Stimulated activated CD4-positive, alpha-beta T cell treated with anti-CD3 and anti-CD28 coated beads, Interleukin-1b, Interleukin-23, amount 100 ng/mL, for 24 hours (primary cell): ENCODE measurements around the gene RPS15A.
A peak's percentile ranks its signal among the peaks of the same experiment; 100 is the strongest.
"Not testable (repeated sequence)": the region's sequence is repeated elsewhere in the genome, so short reads cannot be mapped to it uniquely, and the experiment has no call there.

Experiments used
- DNase-seq, 4 experiments: peaks; one replicate each; pipeline ENCODE4 v3.0.0-alpha.2; 2020; ENCODE audit warnings: low read depth in 4 of 4, low spot score in 1 of 4

Gene RPS15A

DNA sequence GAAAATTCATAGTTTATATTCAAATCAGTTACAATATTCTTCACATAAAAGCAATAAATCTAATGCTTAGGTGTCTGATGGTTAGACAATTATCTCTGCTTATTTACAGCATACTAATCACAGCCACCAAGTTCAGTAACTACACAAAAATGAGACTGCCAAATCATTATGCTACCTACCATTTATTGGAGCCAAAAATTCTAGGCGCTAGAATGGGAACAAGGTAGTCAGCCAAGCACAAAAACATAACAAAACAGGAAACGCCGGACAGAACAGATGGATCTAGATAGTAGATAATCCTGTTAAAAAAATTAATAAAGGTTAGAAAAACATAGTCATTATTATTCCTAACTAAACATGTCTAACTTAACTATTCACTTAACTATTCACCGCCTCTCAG is 7.6 kb upstream of the RPS15A start:
- DNase-seq: no peak

DNA sequence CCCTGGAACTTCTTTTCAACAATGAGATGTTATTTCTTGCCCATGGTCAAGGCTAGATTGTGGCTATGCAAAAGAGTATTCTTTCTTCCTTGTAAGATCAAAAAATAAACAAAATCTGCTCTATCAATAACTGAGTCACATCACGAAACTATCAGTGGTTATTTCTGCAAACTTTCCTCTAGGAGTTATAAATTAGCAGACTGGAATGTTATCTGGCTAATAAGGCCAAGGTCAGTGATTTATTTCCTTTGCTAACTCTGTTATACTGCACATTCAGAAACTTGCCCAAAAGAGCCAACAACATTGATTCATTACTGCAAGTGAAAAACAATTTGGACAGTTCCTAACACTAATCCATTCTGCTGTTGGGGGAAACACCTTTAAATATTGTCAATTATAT is 6.2 kb upstream of the RPS15A start:
- DNase-seq: no peak

DNA sequence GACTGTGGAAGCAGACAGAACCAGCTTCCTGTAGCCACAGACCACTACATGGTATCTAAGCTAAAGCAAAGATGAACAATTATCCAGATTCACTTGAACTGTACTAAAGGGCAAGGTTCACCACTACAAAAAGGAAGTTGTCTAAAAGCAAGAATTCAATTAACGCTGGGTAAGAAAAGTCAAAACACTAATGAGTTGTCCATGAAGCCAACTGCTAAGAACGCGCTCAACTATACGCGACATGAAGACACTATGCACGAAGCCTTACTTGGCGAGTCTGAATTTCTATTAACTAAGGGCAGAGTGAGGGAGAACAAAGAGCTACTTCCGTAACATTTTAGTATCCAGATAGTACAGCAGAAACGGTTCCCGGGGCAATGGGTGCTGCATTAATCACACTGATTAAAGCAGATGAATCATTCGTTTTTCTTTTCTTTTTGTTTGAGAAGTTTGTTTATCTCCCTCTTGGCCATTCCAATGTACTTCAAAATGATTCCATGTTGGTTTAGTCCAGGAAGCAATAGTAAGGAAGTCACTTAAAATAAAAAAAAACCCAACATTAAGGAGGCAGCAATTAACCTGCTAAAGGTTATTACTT is 2.8 kb upstream of the RPS15A start:
- no peak for DNase-seq

DNA sequence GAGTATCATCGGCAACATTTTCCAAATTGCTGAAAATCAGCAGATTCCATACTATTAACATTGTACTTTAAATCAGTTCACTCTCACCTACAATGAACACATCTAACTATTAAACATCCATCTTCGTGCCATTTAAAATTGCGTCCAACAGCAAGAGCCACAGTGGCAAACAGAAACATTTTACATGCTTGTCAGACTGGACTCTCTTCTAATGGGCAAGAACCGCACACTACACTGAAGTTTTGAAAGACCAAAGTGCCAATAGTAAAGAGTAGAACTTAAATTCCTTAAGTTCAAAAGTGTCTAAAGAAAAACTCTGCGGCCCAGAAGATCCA is 652 bp downstream of the RPS15A start:
- DNase-seq: no peak

DNA sequence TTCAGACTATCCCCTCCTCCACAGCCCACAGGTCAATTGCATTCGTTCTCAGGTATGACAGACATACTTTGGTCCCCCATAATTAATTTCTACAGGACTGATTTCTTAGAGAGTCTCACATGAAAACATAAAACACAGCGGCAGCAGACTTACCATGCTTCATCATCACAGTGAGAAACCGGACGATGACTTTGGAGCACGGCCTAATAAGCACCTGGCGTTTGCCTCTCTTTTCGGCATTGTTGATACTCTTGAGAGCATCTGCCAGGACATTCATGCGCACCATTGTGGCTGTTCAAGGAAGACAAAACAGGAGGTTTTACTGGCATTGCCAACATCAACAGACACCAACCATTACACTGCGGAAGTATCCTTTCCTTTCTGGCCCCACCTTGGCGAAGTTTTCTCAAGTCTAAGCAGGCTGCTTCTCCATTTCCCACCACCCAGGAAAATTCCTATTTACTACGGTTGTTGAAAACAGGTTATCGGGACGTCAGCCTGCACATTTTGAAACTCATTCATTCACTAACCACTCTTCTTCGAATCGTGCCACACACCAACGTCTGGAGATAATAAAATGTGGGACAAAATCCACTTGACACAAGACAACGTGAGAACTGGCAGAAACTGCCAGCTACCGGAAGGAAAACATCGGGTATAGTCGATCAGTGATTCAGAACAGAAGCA is 1.2 kb downstream of the RPS15A start:
- DNase-seq: no peak

DNA sequence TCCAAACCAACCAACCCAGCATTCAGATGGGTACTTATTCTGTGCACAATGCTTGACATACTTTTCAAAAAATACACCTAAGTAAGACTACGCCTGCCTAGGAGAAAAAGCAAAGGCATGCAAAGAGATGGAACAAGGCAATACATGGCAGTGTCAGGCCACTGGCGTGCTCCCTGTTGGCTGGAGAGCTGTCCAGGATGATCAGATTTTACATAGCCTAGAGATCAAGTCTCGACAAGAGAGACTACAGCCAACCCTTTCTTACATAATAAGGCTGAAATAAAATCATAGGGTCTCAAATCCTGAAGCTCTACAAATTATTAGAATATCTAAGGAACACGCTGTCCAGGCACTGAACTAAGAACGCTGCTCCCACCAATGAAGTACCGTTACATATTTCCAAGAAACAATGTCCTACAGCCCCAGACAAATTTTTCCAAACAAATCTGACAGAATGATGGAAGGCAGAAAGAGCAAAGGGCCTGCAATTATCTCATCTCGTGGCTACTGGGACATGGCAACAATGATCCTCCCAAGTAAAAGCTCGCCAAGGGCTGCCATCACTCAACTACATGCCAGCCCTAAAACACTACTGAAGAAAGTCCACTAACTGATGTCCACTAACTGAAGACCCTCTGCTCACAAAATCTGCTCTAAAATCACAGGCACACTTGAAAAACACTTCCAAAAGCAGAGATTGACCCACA is 5.1 kb downstream of the RPS15A start:
- no peak for DNase-seq

DNA sequence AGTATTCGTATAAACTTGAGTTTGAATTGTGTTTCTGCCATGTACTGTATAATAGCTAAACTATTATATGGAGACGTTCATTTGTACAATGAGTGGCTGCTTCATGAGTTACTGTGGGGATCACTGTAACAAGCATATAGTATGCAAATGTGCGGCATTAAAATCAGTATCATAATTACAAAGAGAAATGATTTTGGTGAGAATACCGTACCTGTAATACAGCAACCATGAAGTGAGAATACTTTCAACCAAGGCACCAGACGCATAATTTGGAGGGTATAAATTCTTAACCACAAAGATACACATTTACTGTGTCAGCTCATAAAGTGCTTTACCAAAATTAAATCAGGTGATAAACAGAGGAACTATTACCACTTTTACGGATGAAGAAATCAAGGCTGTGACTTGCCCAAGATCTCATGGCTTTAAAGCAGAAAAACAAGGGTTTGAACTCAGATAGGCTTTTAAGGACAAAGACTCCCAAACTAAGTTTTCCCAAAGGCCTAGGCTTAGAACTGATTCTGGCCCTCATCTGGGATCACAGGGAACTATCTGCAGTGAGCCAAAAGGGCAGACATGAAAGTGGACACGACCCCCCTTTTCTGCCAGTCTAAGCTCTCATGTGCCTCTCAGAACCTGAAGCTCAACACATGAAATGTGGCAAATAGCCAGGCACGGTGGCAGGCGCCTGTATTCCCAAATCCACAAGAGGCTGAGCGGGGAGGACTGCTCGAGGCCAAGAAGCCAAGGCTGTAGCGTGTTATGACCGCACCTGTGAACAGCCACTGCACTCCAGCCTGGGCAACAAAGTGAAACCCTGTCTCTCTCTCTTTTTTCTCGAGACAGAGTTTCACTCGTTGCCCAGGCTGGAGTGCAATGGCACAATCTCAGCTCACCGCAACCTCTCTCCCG is 6.4 kb downstream of the RPS15A start:
- no peak for DNase-seq

DNA sequence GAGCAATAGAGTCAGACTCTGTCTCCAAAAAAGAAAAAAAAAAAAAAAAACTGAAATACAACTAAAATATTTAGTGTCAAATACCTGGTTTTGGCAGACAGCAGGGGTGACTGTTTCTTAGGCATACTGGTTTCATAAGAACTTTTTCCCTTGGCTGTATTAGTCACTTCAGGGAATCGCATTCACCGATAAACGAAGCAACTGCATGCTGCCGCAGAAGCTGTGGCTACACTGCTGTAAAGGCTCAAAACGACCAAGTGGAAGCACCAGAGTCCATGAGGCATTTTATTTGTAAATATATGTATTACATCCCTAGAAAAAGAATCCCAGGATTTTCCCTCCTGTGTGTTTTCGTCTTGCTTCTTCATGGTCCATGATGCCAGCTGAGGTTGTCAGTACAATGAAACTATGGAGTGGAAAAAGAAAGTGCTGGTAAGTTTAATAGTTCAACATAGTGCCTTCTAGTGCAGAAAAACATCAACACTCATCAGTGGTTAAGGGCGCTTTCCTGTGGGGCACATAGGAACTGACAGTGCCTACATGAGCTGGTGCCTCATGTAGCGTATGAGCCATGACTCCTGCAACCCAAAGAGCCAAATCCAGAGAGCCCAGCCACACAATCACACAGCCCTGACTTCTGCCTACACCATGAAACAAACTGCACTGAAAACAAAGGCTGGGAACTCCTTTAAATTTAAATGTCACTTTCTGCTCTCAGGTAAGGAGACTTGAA is 7.3 kb downstream of the RPS15A start:
- no peak for DNase-seq

DNA sequence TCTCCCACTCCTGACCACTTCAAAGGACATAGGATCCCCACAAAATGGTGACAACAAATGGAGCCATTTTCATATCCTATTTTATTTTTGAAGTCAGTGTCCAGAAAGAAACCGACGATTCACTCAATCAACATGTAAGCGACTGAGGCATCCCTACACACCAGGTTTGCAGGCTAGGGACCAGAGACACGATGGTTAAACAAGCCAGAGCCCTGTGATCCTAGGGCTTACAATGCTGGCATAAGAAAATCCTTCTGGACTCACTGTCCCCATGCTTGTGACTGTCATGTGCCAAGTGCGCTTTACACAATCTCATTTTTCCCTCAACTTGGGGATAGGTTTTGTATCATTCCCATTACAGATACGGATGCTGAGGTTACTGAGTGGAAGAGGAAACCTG is 8.9 kb downstream of the RPS15A start:
- DNase-seq: not testable (repeated sequence)

DNA sequence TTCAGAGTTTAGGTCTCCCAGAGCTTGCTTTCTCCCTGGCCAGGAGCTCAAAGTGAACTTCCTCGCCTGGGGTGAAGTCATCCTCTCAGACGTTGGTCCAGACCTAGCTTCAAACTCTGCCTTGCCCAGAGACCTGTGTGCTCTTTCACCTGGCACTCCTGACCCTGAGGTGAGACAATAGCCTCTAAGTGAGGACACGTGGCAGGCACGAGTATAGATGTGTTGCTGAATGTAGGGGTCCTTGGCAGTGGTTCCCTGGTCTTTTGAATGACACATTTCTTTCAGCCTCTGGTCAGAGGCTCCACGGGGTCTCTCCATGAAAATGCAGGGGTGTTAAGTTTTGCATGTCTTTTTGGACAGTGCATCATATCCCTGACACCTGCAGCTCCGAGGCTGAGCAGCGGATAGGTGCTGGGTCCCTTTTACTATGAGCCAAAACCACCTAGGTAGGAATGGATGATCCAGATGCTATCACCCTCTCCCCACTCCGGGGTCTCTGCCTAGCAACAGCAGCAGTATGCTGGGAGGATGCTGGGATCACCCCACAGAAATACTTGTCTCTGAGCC is 9.6 kb downstream of the RPS15A start:
- DNase-seq: not testable (repeated sequence)

DNA sequence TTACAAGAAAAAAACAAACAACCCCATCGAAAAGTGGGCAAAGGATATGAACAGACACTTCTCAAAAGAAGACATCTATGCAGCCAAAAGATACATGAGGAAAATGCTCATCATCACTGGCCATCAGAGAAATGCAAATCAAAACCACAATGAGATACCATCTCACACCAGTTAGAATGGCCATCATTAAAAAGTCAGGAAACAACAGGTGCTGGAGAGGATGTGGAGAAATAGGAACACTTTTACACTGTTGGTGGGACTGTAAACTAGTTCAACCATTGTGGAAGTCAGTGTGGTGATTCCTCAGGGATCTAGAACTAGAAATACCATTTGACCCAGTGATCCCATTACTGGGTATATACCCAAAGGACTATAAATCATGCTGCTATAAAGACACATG is 12.5 kb downstream of the RPS15A start:
- DNase-seq: not testable (repeated sequence)

DNA sequence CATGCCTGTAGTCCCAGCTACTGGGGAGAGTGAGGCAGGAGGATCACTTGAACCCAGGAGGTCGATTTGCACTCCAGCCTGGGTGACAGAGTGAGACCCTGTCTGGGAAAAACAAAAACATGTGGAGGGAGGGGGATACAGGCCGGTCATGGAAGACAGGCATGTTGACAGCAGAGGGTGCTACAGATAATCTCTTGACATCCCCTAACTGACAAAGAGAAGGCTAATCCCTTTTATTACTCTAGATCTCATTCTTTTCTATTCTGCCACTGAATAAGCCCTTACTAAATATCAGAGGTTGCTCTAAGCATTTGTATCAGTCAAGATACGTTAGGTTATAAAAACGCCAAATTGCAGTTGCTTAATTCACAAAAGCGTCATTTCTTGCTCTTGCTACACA is 13.8 kb downstream of the RPS15A start:
- not testable (repeated sequence) for DNase-seq

DNA sequence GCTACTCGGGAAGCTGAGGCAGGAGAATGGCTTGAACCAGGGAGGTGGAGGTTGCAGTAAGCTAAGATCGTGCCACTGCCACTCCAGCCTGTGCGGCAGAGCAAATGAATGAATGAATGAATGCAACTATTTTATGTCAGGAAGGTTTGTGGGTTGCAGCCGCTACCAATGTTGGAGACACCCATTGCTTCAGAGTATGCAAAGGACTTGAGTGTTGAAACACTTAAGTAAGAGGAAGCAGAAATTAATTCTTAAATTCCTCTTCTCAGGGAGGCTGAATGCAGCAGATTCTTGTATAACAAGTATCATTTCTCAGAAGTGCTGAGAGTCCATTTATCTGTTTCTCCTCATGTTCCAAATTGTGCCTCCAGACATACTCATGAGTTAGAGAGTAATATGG is 15.5 kb downstream of the RPS15A start:
- not testable (repeated sequence) for DNase-seq

DNA sequence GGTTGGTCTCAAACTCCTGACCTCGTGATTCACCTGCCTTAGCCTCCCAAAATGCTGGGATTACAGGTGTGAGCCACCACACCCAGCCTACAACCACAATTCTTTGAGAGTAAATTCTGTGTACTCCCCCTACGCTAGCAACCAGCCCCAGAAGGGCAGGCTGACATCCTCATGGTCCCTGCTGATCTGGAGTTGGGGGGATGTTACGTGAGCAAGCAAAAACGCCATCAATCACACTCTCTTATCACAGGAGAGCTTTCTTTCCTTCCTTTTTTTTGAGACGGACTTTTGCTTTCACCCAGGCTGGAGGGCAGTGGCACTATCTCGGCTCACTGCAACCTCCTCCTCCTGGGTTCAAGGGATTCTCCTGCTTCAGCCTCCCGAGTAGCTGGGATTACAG is 18.0 kb downstream of the RPS15A start:
- not testable (repeated sequence) for DNase-seq

DNA sequence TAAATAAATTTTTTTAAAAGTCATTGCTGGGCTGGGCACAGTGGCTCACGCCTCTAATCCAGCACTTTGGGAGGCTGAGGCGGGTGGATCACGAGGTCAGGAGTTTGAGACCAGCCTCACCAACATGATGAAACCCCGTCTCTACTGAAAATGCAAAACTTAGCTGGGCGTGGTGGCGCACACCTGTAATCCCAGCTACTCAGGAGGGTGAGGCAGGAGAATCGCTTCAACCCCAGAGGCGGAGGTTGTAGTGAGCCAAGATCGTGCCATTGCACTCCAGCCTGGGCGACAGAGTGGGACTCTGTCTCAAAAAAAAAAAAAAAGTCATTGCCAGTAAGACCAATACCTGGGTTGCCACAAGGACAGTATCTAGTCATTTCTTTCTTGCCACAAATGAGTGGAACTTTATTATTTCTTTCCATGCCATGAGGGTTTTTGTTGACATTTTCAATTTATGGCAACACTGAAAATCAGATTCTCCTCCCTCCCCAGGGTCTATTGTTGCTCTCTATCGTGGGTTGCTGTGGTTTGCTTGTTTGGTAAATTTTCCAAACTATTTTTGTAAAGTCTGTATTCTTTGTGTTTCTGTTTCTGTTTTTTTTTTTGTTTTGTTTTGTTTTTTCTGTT is 19.7 kb downstream of the RPS15A start:
- not testable (repeated sequence) for DNase-seq

DNA sequence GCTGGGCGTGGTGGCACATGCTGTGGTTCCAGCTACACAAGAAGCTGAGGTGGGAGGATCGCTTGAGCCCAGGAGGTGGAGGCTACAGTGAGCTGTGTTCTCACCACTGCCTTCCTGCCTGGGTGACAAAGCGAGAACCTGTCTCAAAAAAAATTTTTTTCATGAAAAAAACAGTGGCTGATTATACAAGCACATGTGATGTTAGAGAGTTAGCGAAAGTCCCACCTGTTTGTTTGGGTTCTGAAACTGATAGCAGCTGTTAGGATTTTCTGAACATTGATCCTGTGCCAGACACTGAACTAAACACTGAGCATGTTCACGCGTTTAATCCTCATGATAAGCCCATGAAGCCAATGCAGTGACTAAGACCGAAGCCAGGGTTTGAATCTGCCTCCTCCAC is 22.9 kb downstream of the RPS15A start:
- not testable (repeated sequence) for DNase-seq

DNA sequence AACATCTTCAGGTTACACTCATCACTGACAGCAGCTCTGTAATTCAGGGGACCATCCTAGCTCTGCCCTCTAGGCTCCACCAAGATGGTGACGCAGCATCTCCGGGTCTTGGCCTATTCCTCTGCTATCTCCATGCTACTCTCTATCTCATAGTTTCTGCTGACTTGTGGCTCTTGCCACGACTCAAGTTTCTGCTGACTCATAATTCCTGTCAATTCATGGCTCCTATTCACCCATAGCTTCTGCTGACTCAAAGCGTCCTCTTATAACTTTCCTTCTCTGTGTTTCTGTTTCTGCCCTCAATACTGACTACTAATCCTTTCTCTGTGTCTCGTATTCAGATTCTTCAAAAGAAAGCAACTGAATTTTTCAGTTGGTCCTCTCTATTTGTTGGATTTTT is 27.4 kb downstream of the RPS15A start:
- not testable (repeated sequence) for DNase-seq

DNA sequence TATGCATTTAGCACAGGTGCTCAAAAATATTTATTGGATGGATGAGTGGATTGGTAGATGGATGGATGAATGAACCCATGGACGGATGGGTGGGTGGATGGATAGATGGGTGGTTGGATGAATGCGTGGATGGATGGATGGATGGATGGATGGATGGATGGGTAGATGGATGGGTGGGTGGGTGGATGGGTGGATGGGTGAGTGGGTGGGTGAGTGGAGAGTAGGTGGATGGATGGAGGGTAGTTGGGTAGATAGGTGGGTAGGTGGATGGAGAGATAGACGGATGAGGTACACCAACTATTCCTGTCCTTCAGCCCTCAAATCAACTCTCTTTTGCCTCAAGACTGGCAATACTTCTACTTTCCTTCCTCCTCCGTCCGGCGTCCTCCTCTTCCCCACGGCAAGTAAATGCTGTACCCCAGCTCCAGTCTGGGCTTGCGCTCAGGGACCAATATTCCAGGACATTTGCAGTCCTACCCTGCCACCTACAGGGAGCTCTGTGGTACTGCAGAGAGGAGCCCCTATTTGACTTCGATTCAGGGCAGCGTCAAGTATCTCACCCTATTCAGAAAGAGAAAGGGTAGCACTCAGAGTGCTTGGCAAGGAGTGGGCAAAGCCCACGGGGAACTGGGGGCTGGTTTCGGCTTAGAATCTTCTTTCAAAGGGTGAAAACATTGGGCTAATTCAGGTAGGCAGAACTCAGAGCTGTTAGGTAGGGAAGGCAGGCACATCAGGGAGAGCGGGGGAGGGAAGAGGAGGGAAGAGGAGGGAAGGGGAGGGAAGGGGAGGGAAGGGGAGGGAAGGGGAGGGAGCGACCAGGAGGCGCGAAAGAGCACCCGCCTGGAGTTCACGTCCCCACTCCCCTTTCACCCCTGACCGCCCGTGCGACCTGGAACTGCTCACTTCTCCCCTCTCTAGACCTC is 30.3 kb downstream of the RPS15A start:
- DNase-seq: peak in 2 of 4 experiments; percentile 14 to 24
